Hematopoietic multipotent progenitor cell treated with erythropoietin and hydrocortisone succinate and interleukin-3 and kit ligand, for 17 days (in vitro differentiated cells): ENCODE data around the gene NTHL1.

ENCODE experiments used
- DNase-seq: peaks from one replicate; pipeline ENCODE4 v3.0.0-alpha.2; 2015; ENCODE audit warnings: low spot score

Gene NTHL1

DNA sequence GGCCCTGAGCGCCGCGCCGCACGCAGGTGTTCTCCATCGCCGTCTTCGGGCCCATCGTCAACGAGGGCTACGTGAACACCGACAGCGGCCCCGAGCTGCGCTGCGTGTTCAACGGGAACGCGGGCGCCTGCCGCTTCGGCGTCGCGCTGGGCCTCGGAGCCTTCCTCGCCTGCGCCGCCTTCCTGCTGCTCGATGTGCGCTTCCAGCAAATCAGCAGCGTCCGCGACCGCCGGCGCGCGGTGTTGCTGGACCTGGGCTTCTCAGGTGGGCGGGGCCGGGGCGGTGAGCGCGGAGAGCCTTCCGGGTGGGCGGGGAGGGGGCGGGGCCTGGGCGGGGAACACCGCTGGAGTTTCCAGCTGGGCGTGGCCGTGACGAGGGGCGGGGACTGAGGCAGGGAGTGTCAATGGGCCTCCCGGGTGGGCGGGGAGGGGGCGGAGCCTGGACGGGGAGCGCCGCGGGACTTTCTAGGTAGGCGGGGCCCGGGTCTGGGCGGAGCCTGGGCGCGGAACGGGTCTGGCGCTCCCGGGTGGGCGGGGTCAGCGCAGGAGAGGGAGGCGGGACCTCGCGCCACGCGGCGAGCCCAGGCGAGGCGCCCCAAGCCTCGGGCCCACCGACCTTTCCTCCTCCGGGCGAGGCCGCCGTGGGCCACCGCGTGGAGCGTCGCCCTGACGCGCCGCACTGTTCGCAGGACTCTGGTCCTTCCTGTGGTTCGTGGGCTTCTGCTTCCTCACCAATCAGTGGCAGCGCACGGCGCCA is 55.5 kb downstream of the NTHL1 start:
- DNase-seq = peak; percentile 96

DNA sequence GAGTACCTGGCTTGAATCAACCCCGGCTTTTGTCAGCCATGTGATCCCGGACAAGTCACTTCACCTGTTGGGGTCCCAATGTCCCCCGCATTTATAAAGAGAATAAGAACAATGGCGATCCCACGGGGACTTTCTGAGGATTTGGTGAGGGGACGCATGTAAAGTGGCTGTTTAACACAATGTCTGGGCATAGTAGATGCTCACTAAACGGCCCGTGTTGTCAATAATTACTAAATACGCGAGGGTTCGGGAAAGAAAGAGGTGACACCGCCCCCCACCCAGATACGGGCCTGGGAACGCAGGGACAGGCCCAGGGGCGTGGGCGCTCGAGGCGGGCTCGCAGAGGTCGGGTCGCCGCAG is 56.1 kb downstream of the NTHL1 start:
- no peak for DNase-seq

DNA sequence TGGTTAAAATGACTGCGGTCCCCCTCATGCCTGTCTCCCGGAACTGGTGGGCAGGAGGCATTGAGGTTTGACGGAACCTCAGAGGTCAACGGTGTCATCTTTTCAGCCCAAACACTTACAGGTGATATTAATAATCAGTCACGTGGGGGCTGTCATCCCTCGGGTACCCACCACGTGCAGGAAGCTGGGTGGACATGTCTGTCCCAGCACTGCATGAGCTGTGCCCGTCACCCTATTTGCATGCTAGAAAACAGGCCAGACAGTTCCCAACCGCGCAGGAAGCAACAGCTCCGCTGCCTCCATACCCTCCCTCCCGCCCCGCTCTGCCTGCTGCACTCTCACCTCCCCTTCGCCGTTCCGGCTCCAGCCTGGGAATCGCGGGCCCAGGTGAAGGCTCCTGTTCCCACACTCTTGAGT is 56.5 kb downstream of the NTHL1 start:
- DNase-seq = no peak

DNA sequence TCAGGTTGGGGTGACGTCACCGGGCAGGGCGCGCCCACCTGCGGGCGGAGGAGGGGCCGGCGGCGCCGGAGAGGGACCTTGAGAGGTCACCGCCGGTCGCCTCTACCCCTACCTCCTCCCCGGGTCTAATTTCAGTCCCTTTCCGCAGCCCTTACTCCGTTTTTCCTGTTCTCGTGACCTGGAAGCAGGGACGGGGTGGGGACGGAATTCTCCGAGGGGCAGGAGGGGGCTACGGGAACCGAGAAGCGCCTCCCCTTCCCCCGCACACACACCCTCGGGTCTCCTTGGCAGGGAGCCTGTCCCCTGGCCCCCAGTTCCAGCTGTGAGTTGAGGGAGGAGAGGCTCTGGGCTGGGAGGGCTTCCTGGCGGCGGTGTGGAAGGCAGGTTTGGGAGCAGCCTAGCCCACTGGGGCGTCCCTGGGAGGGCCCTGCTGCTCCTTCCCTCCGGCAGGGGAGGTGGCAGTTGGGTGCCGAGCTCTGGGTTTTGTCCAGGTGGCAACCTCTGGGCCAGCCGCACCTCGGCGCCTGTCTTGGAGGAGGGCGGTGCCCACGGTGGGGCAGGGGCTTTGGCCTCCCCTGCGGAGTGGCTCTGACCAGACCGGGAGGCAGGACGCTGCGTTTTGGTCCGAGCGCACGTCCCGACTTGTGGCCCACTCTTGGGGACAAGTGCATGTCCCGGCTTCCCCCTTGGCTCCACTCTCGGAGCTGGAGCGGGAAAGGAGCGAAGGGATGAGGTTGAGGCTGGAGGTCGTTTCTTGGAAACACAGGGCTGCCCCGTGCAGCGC is 57.1 kb downstream of the NTHL1 start:
- DNase-seq = no peak

DNA sequence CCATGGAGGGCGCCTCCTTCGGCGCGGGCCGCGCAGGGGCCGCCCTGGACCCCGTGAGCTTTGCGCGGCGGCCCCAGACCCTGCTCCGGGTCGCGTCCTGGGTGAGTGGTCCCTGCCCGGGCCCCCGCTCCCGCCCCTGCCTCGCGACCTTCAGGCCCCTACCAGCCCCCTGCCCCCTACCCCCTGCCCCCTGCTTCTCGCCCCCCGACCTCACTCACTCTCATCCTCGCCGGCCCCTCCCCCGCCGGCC is 57.6 kb downstream of the NTHL1 start:
- DNase-seq = no peak
